Duodenal mucosa (tissue), 2 donors: ENCODE measurements around the gene IRX2.

Source experiments
- H3K27ac ChIP-seq: one replicate; pipeline ENCODE4 v1.7.0; 2013; ENCODE audit warnings: low read depth, low read length
- H3K27me3 ChIP-seq, 2 donors: one replicate each; pipeline ENCODE4 v1.7.0; 2013; ENCODE audit warnings: low read length in 2 of 2, control low read depth in 1 of 2; ENCODE audit not compliant: insufficient read depth in 2 of 2, control insufficient read depth in 1 of 2
- H3K36me3 ChIP-seq, 2 donors: one replicate each; pipeline ENCODE4 v1.7.0; 2013; ENCODE audit warnings: low read length in 2 of 2, control low read depth in 1 of 2; ENCODE audit not compliant: insufficient read depth in 2 of 2, control insufficient read depth in 1 of 2
- H3K4me1 ChIP-seq, 2 donors: one replicate each; pipeline ENCODE4 v1.7.0; 2013; ENCODE audit warnings: low read length in 2 of 2, control low read depth in 1 of 2; ENCODE audit not compliant: insufficient read depth in 2 of 2, control insufficient read depth in 1 of 2
- H3K4me3 ChIP-seq, 2 donors: one replicate each; pipeline ENCODE4 v1.7.0; 2013; ENCODE audit warnings: low read length in 2 of 2, low read depth in 1 of 2
- H3K9ac ChIP-seq, 2 donors: one replicate each; pipeline ENCODE4 v1.7.0; 2013; ENCODE audit warnings: low read length in 2 of 2, low read depth in 1 of 2
- H3K9me3 ChIP-seq, 2 donors: one replicate each; pipeline ENCODE4 v1.7.0; 2013; ENCODE audit warnings: low read length in 2 of 2, control low read depth in 1 of 2; ENCODE audit not compliant: control insufficient read depth in 1 of 2

Gene IRX2

GRCh38 chr5:2750026-2750757, 1.3 kb downstream of the IRX2 start:
- Histone ChIP-seq H3K27ac (no peak overlapping the region), H3K9me3 (peaks cover 0 to 3% of the 10 kb centered on the region in 2 donors), H3K9ac (no peak overlapping the region), H3K4me3 (no peak overlapping the region), H3K36me3 (no peaks in the 10 kb centered on the region), H3K27me3 (peaks cover 35 to 52% of the 10 kb centered on the region in 2 donors), H3K4me1 (no peaks in the 10 kb centered on the region)

- Histone ChIP-seq H3K9me3 (peaks cover 0 to 3% of the 10 kb centered on the region in 2 donors), H3K27ac (no peak overlapping the region), H3K27me3 (peaks cover 33 to 52% of the 10 kb centered on the region in 2 donors), H3K36me3 (no peaks in the 10 kb centered on the region), H3K4me3 (no peak overlapping the region), H3K9ac (no peak overlapping the region), H3K4me1 (no peaks in the 10 kb centered on the region)
These were observed 1.9 kb downstream of the IRX2 start for GRCh38 chr5:2749514-2750025.

GRCh38 chr5:2748861-2749513, 2.5 kb downstream of the IRX2 start:
- H3K4me1 ChIP-seq = no peaks in the 10 kb centered on the region
- no peak overlapping the region for H3K27ac ChIP-seq

GRCh38 chr5:2748179-2748860, 3.2 kb downstream of the IRX2 start:
- no peaks in the 10 kb centered on the region for H3K4me1 ChIP-seq
- no peak overlapping the region for H3K9ac ChIP-seq
- H3K9me3 ChIP-seq = peaks cover 0 to 3% of the 10 kb centered on the region in 2 donors
- no peak overlapping the region for H3K27ac ChIP-seq
- no peak overlapping the region for H3K4me3 ChIP-seq
- no peaks in the 10 kb centered on the region for H3K36me3 ChIP-seq
- H3K27me3 ChIP-seq = peaks cover 34 to 53% of the 10 kb centered on the region in 2 donors

More at GRCh38 chr5:2748861-2749513, 2.5 kb downstream of the IRX2 start:
- H3K27me3 ChIP-seq = peaks cover 33 to 52% of the 10 kb centered on the region in 2 donors
- no peak overlapping the region for H3K4me3 ChIP-seq
- H3K9ac ChIP-seq = no peak overlapping the region
- H3K9me3 ChIP-seq = peaks cover 0 to 3% of the 10 kb centered on the region in 2 donors
- H3K36me3 ChIP-seq = no peaks in the 10 kb centered on the region

GRCh38 chr5:2747363-2748162, 3.9 kb downstream of the IRX2 start:
- H3K36me3 ChIP-seq = no peaks in the 10 kb centered on the region
- no peak overlapping the region for H3K27ac ChIP-seq
- H3K9ac ChIP-seq = no peak overlapping the region
- peaks cover 0 to 3% of the 10 kb centered on the region in 2 donors for H3K9me3 ChIP-seq
- no peak overlapping the region for H3K4me3 ChIP-seq
- no peaks in the 10 kb centered on the region for H3K4me1 ChIP-seq
- H3K27me3 ChIP-seq = peaks cover 27 to 53% of the 10 kb centered on the region in 2 donors

- Histone ChIP-seq H3K36me3 (no peaks in the 10 kb centered on the region), H3K9me3 (peaks cover 0 to 3% of the 10 kb centered on the region in 2 donors), H3K27me3 (peaks cover 28 to 59% of the 10 kb centered on the region in 2 donors), H3K27ac (no peak overlapping the region), H3K4me3 (no peak overlapping the region), H3K4me1 (no peaks in the 10 kb centered on the region), H3K9ac (no peak overlapping the region)
These were observed 4.9 kb downstream of the IRX2 start for GRCh38 chr5:2746561-2747032.

GRCh38 chr5:2744485-2744884, 7.0 kb downstream of the IRX2 start:
- Histone ChIP-seq H3K36me3 (no peaks in the 10 kb centered on the region), H3K9ac (no peak overlapping the region), H3K27ac (no peak overlapping the region), H3K27me3 (peaks cover 41 to 70% of the 10 kb centered on the region in 2 donors), H3K9me3 (no peaks in the 10 kb centered on the region), H3K4me1 (no peaks in the 10 kb centered on the region), H3K4me3 (no peak overlapping the region)

- Histone ChIP-seq H3K4me3 (no peak overlapping the region), H3K36me3 (no peaks in the 10 kb centered on the region), H3K9ac (no peak overlapping the region), H3K4me1 (no peaks in the 10 kb centered on the region), H3K27me3 (peaks cover 49 to 80% of the 10 kb centered on the region in 2 donors), H3K27ac (no peak overlapping the region), H3K9me3 (no peaks in the 10 kb centered on the region)
These were observed 8.4 kb downstream of the IRX2 start for GRCh38 chr5:2742921-2743679.

GRCh38 chr5:2741956-2742355, 9.5 kb downstream of the IRX2 start:
- Histone ChIP-seq H3K4me1 (no peaks in the 10 kb centered on the region), H3K27me3 (peaks cover 41 to 82% of the 10 kb centered on the region in 2 donors), H3K9me3 (no peaks in the 10 kb centered on the region), H3K27ac (no peak overlapping the region), H3K4me3 (no peak overlapping the region), H3K36me3 (no peaks in the 10 kb centered on the region), H3K9ac (no peak overlapping the region)
